ELF-1 (cell line): Measurements from ENCODE around the gene TMIGD2.

ENCODE experiments used
- DNase-seq: peaks from one replicate; pipeline ENCODE4 v3.0.0-alpha.2; 2016; ENCODE audit warnings: low read depth, low spot score

Gene TMIGD2

GRCh38 chr19:4326837-4327251, 24.7 kb upstream of the TMIGD2 start:
- peak; percentile 72 for DNase-seq

DNA sequence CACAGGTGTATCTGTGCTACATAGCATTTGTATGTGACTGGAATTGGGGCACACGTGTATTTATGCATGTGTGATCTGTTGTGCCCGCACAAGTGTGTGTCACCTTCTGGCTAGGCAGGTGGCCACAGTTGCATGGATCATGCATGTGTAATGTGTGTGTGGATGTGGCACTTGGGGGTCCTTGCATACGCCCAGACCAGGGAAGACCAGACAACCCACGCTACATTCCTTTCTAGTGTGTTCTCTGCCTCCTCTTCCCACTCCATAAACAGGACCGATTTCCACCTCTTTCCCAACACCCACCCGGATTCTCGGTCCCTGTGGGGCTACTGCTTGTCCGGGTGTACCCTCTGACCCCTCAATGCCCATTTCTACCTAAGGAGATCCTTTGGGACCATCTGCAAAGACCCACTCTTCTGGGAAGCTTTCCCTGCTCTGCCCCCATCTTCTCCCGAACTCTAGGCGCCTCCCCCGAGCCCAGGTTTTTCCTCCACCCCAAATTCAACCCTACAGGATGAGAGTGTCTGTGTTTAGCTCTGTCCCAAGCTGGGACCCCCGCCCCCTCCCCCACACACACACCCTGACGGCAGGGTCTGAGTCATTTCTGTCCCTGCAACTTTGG, 24.1 kb upstream of the TMIGD2 start:
- no peak for DNase-seq

DNA sequence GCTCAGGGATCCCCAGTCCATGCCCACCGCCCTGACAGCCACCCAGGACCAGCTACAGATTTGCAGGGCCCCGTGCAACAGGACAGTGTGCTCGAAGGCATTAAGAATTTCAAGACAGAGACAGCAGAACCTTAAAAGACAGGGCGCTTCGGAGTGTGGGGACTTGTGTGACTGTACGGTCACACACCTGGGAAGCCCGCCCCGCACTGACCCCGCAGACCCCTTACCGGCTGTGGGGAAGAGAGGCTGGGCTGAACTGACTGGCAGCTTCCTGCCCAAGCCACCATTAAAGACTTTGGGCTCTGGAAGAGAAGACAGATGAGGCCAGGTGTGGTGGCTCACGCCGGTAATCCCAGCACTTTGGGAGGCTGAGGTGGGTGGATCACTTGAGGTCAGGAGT, 22.0 kb upstream of the TMIGD2 start:
- DNase-seq, result no peak

- no peak for DNase-seq
Observed at GRCh38 chr19:4323692-4324091, 21.5 kb upstream of the TMIGD2 start.

DNA sequence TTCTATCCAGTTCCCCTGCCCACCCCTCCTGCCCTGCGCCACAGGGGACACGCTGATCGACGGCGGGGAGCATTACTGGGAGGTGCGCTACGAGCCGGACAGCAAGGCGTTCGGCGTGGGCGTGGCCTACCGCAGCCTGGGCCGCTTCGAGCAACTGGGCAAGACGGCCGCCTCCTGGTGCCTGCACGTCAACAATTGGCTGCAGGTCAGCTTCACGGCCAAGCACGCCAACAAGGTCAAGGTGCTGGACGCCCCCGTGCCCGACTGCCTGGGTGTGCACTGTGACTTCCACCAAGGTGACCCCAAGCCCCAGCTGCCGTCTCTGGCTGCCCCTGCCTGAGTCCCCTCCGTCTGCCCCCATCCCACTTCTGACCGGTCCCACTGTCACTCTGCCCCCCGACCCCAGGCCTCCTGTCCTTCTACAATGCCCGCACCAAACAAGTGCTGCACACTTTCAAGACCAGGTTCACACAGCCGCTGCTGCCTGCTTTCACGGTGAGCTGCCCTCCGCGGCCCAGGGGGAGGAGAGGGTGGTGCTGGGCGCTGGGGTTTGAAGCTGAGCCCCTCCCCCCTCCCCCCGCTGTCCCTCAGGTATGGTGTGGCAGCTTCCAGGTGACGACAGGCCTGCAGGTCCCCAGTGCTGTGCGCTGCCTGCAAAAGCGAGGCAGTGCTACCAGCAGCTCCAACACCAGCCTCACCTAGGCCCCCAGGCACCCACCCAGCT, 20.9 kb upstream of the TMIGD2 start:
- peak; percentile 64 for DNase-seq

GRCh38 chr19:4320419-4320818, 18.2 kb upstream of the TMIGD2 start:
- DNase-seq, result no peak

- DNase-seq, result no peak
Observed at GRCh38 chr19:4319067-4319718, 17.0 kb upstream of the TMIGD2 start.

DNA sequence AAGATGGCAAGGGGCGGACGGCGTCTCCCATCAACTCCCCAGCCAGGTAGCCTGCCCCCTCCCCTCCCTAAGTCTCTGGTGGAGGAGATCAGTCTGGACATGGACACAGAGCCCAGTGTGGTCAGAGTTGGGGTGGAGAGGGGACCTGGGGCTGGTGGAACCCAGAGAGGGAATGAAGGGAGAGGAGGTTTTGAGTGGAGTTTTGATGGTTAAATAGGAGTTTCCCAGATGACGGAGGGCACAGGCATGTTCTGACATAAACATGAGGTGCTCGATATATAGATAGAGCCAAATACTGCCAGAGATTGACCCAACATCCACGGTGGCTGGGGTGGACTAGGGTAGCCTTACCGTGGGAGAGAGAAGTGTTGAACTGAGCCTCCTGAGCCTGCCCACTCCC, 16.3 kb upstream of the TMIGD2 start:
- no peak for DNase-seq

- no peak for DNase-seq
Observed at GRCh38 chr19:4316956-4317355, 14.8 kb upstream of the TMIGD2 start.

- DNase-seq, result no peak
Observed at GRCh38 chr19:4313847-4314490, 11.8 kb upstream of the TMIGD2 start.

DNA sequence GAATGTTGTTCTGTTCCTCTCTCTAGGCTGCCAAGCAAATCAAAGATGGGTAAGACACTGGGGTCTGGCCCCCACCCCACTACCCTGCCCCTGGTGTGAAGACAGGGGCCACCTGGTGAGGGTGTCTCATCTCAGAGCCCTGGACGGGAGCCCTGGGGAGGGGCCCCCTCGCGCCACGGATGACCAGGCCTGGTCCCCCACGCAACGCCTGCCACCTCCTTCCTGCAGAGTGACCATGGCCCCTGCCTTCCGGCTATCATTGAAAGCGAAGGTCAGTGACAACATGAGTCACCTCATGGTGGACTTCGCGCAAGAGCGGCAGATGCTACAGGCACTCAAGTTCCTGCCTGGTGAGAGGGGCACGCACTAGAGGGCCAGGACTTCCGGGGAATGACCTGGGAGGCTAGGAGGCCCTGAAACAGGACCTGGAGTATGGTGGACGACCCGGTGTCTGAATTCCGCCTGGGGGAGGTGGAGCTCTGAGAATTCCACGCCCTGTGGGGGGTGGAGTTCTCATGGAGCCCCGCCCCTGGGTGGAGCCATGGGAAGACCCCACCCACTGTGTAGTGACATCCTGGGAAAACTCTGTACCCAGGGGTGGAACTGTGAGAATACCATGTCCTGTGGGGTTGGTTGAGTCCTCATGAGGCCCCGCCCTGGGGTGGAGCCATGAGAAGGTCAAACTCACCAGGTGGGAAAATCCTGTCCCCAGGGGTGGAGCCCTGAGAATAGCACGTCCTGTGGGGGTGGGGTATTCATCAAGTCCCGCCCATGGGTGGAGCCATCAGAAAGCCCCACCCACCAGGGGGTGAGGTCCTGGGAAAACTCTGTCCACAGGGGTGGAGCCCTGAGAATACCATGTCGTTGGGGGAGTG, 8.3 kb upstream of the TMIGD2 start:
- DNase-seq, result peak; percentile 80

DNA sequence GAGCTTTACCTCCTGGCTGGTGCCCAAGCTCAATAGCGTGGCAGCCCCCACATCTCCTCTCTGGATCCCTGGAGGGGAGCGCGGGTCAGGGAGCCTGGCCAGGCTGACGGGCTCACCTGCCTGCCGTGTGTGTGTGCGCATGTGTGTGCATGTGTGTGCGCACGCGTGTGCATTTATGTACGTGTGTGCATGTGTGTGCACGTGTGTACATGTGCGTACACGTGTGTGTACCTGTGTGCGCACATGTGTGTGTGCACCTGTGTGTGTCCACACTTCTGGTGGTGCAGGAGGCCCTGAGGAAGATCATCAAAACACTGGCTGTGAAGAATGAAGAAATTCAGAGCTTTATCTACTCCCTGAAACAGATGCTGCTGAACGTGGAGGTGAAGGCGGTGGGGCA, 3.5 kb upstream of the TMIGD2 start:
- no peak for DNase-seq

- no peak for DNase-seq
Observed at GRCh38 chr19:4305257-4305612, 3.0 kb upstream of the TMIGD2 start.

DNA sequence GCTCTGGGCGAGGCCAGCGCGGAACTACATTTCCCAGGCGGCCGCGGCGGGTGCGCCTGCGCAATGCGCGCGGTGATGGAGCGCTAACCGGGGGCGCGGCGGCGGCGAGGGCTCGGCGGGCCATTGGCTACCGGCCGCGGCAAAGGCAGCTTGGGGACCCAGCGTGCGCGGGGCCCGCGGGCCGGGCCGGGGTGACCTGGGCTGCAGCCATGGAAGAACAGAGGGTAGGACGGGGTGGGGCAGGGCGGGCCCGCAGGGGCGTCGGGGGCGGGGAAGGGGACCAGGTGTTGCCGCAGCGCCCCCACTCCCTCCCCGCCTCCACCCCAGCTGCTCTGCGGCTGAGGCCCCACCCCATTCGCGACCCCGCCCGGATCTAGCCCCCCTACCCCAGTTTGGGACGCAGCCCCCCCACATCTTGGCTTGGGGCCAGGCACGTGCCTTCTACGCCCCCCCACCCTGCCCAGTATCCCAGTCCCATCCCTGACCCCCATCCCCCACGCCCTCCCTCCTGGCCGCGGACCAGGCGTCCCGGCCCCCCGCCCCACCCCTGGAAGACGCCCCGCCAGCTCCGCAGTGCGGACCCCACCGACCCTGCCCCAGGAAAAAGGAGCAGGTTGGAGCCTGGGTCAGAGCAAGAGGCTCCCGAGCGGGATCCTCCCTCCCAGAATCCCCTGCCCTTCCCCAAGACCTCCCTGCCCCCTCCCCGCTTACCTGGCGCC, 2.5 kb upstream of the TMIGD2 start, which contains the start of gene FSD1:
Gene FSD1 (plus strand): TSS at position 61 of the 719 bp plus-strand sequence. CDS start 149 bp downstream, at position 210.
- DNase-seq, result peak; percentile 82

DNA sequence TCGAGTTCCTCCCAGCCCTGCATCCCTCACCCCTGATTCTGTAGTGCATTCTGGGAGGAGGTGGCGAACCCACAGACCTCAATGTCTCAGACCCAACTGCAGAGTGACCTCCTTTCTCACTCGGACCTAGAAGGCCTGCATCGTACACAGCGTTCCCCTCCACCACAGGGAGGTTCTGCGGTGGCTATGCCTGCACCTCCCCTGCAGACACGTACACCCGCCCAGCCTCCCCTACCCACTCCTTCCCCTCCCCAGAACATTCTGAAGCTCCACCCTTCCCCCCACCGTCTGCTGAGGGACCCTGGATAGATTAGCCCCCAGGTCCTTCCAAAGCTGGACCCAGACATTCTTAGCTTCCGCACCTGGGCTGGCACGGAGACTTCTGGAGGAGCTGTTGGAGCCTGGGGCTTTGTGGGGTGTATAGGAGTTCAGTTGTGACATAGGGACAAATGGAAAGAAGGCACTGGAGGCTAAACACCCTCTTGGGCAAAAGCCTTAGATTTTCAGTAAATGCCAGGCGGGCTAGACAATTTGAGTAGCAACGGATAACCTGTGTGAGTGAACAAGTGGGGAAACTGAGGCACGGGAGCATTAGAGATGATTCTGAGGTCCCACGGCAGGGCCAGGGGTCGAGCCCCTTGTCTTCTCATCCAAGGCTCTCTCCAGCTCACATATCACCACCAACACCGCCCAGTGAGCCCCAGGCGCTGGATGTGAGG, 1.8 kb upstream of the TMIGD2 start:
- no peak for DNase-seq

- peak; percentile 71 for DNase-seq
Observed at GRCh38 chr19:4301590-4302242, 473 bp downstream of the TMIGD2 start.

GRCh38 chr19:4300589-4300988, 1.6 kb downstream of the TMIGD2 start:
- no peak for DNase-seq

DNA sequence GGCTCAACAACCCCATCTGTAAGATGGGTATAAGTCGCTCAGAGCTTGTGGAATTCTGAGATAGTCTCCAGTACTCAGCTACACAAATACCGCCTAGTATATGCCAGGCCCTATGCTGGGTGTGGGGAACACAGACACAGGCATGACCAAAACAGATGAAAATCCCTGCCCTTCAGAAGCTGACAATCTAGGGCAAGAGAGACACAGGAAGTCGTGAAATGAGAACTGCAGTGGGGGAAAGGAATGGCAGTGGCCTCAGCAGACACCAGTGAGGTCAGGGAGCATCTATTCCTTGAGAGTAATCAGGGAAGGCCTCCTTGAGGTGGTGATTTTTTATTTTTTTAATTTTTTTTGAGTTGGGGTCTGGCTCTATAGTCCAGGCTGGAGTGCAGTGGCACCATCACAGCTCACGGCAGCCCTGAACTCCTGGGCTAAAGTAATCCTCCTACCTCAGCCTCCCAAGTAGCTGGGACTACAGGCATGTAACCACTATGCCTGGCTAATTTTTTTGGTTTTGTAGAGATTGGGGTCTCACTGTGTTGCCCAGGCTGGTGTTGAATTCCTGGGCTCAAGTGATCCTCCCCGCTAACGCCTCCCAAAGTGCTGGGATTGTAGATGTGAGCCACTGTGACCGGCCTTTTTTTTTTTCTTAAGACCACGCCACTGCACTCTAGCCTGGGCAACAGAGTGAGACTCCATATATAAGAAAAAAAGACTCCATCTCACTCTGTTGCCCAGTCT, 3.2 kb downstream of the TMIGD2 start:
- DNase-seq, result no peak
